Stimulated activated CD4-positive, alpha-beta T cell treated with anti-CD3 and anti-CD28 coated beads, Interleukin-12 subunit alpha, Interleukin-12 subunit beta, amount 100 ng/mL, for 4 hours (primary cell): ENCODE data around the gene RPS6KA2.

Source experiments
- DNase-seq: peaks from one replicate; pipeline ENCODE4 v3.0.0-alpha.2; 2020

Gene RPS6KA2

DNA sequence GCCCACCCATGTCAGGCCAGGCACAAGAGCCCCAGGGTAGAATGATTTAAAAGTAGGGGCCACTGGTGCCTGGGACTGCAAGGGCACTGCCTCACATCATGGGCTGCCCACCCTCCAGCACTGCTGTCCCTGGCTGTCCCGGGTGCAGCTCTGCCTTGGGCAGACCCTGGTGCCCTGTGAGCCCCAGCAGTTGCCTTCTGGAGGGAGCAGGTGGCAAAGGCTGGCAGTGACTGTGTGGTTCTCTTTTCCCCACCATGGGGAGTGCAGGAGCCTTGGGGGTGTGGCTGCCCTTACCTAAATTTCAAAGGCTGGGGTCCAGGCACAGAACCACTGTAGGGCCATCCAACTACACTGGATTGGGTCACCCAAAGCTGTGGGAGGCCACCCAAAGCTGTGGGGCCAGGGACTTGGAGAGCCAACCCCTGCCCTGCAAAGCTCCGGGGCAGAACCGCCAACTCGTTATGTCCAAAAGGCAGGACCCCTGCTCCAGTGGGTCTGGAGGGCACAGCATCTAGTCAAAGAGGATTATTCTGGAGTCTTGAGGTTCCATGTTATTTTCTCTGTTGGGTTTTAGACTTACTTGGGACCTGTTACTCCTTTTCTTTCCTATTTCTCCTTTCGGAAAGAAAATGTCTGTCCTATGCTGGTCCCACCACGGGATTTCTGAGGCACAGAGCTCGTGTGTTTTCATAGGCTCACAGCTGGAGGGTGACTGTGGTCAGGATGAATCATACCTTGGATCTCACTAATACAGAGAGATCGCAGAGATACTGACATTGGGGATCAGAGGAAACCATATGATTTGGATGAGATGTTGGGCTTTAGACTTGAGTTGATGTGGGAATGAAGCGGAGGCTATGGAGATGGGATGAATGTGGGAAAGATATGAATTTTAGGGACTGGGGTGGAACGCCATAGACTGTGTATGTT lies 105.9 kb downstream of the RPS6KA2 start:
- no peak for DNase-seq

DNA sequence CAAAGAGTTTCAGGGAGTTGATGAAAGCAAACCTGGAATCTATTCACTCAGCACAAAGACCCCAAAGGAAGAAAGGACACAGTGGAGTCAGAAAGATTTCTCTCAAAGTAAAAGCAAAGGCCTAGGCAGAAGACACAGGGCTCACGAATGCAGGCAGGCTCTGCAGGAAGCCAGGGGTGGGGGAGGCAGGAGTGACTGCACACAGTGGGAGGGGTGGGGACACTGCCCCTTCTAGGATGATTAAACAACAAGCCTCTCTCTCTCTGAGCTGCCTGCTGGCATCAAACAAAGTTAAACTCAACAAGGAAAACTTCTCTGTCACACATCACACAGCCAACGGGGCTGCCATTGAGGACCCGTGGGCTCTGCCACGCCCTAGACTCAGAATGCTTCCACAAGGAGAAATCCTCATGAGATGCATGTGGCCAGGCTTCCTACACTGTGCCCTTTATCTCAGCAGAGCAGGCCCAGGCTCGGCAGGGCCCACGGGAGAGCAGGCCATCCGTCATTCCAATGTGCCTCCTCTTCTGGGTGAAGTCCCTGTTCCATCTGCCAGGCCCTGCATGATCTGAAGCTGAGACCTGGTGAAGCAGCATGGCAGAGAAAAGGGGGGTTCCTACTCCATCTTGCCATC lies 110.7 kb downstream of the RPS6KA2 start:
- no peak for DNase-seq

DNA sequence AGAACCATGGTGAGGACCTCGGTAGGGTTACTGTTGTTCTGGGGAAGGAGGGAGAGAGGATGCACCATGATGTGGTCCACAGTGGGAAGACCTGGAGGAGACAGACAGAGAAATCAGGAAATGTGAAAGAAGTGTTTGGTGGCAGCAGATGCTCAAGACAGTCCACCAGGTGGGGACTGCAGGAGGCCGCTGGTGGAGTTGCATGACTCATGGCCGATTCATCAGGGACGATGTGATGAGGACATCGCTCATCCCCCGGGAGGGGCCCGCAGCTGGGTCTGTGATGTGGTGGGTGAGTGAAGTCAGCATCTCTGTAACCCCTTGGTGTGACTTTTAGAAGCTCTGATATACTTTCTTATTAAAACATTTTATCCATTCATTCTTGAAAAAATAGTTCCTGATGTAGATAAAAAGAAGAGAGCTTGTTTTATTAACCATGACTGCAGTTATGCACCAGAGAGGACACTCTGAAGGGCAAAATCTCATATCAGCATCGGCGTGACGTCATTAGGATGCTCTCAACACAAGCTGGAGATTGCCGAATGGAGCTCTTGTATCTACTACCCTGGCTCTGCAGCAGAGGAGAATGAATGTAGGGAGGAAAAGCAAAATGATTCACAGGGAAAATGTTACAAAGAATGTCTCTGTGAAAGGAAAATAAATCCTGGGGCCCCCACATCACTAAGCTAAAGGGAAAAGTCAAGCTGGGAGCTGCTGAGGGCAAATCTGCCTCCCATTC lies 111.8 kb downstream of the RPS6KA2 start:
- peak; percentile 34 for DNase-seq

DNA sequence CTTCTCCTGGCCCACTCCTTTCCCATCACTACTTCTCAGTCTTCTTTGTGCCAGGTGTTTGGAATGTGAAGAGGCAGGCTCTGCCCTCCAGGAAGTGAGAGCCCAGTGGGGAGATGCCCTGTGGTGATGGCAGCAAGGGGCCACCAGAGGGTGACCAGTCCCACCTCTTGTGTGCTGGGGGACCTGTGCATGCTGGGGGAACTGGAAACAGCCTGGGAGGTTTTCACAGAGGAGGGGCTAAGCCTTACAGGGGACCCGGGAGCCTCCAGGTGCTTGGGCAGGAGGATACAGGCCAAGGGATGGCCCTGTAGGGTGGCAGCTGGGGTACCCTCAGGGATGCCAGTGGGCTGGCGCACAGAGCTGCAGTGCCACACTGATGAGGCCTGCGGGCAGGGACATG lies 112.9 kb downstream of the RPS6KA2 start:
- DNase-seq = no peak

DNA sequence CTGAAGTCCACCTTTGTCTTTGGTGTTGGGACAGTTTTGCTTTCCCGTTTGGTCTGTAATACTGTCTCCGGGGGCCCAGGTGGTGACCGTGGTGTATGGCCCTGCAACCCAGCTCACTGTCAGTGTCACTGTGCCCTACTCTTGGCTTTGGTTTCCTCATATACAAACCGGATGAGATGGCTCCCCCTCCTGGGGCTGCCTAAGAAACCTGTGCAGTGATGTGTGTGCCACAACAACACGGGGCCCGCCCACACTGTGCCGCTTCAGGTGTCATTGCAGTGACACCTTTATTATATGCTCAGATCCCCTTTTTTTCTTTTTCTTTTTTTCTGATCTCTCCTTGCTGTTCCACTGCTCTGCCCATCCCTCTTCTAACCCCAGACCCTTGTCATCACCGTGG lies 114.5 kb downstream of the RPS6KA2 start:
- no peak for DNase-seq

DNA sequence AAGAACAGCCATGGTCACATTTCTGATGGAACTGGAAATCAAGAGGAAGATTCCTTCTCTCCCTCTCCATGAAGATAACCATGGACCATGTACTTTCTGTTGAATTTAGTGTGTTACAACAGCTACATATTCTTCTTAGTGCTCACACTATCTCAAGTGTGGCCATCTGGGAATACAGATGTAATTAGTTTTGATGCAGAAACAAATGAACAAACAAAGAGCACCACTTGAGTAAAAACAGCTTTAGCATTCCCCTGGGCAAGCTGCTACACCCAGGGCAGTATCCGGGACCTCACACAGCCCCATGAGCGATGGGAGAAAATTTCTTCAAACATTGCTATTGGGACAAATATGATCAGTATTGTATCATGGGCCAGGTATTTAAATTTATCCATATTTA lies 115.7 kb downstream of the RPS6KA2 start:
- DNase-seq = no peak

DNA sequence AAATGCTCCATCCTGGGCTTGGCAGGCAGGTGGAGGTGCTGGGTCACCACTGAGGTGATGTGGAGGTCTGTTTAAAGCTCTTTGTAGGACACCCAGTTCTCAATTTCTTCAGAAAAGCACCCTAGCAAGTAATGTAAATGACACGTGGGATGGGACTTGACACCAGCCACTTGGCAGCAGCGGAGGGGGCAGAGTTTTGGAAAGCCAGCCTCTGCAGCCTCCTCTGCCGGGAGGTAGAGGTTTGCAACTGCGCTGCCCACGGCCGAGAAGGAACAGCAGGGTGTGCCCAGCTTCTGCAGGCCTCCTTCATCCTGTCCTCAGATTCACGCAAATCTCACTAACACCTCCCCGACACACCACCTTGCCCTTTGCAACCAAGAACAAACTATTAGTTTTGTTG lies 117.9 kb downstream of the RPS6KA2 start:
- no peak for DNase-seq

DNA sequence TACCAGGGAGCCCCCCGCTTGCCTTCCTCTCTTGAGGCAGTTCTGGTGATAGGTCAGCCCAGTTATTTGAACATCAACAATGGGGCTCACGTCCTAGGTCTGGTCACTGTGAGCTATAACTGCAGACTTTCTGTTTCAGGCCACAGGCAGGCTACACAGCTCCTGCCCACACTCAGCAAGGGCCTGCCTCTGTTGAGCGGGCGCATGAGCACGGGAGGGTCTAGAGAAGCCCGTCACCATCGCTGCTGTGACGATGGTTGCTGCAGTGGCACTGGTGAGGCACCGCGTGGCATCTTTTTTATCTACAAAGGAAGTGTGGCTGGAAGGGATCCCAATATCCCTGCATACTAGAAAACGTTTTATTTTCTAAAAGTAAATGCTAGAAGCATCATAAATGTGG lies 118.3 kb downstream of the RPS6KA2 start:
- no peak for DNase-seq

DNA sequence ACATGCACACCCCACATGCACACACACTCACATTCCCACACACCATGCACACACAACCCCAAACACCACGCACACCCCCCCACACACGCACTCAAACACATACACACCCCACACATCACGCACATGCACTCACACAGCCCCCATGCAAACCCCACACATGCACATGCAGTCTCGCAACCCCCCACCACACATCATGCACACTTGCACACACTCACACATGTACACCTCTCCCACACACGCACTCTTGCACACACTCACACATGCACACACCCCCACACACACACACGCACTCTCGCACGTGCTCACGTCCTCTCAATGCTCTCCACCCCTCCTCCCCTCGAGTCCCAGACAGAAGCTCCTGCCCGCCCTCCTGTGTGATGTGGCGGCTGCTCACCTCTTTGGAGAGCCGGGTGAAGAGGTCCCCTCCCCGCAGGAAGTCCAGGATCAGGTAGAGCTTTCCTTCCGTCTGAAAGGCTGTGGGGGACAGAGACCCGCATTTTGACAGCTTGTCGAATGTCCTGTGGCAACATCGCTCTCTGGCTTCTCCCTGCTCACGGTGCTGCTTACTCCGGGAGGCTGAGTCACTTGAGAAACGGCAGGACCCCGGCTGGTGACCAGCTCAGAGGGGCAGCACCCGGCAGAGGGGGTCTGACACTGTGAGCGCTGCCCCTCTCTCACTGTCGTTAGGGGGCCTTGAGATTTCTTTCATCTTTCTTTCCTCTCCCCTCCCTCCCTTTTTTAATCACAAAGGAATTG lies 119.1 kb downstream of the RPS6KA2 start:
- no peak for DNase-seq

DNA sequence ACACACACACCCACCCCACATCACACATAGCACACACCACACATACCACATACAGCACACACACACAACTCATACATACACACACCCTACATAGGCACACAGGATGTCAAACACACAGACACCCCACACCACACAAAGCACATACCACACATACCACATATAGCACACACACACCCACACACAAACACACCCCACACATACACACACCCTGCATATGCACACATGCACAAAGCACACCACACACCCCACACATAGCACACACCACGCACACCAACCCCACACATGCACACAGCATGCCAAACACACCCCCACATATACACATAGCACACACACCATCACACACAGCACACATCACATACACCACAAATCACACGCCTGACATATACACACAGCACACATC lies 119.7 kb downstream of the RPS6KA2 start:
- DNase-seq = no peak

DNA sequence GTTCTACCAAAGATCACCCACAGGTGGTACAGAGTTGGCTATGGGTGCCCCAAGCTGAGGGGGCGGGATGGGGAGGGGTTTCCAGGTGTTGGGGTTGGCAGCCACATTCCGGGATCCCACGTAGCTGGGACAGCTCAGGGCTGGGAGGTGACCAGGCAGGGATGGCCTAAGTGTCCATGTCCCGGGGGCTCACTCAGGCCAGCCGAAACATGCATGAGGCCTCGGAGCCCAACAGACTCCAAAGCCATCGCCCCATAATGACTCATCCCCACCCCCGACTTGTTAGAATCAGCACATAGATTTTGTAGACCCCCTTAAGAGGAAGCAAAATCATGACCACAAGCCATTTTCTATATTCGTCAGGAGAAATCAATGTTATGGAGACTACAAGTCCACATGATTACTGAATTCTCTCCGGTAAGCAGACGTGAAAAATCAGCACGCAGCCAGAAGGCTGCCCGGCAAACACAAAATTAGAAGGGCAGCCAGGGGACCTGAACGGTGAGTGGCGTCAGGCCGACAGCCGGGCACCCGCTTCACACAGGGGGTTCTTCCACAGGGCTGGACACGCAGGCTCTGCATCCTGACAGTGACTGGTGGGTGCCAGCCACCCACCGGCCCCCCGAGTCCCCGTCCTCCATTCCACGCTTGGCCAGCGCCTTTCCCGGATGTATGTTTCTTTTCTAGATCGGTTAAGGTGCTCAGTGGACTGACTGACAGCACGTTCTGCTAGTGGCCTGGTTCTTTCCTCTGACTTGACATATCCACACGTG lies 121.7 kb downstream of the RPS6KA2 start:
- DNase-seq = no peak

DNA sequence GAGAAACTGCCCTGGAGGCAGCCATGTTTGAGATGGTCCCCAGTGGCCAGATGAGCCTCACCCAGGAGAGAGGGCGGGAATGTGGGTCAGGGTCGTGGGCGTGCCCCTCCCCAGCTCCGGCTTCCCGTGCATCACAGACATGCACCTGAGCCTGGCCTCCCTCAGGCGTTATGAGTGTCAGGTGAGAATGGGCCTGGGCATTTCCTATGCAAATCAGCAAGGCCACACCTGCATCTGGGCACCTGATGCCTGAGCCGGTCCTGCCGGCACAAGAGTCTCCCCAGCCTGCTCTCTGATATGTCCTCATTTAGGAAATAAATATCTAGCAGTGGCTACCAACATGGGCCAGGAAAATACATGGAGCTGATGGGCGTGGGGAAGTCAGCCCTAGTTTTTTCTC lies 123.0 kb downstream of the RPS6KA2 start:
- DNase-seq = no peak

DNA sequence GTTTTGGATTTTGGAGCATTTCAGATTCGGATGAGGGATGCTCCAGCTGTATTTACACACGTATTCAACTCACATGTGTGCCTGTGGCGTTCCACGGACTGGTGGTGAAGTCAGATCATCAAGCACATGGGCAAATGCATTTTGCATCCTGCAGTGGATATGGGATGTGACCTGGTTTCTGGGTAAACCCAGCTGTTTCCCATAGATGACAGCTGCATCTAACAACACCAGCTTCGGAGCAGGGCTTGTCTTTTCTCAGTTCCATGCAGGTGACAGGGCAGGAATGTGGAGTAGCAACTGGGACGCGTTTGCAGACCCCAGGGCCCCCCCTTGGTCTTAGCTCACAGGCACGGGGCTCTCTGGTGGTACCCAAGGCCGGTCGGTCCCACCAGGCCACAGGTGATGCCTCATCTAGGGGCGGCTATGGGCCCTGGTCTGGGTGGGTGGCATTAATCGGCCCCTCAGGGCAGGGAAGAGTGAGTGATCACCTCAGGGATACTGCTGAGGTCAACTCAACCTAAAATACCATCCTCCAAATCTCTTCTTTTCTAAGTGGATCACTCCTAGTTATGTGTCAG lies 123.8 kb downstream of the RPS6KA2 start:
- DNase-seq = no peak

DNA sequence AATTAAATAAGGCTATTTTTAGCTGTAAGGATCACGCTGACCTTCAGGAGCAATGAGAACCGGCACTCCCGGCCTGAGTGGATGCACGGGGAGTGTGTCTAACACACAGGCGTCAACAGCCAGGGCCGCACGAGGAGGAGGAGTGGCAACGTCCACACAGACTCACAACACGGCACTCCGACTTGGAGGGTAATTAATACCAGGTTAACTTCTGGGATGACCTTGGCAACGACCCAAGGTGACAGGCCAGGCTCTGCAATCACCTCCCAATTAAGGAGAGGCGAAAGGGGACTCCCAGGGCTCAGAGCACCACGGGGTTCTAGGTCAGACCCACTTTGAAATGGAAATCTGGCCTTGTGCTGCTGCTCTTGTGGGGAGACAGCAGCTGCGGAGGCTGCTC lies 124.6 kb downstream of the RPS6KA2 start:
- no peak for DNase-seq

DNA sequence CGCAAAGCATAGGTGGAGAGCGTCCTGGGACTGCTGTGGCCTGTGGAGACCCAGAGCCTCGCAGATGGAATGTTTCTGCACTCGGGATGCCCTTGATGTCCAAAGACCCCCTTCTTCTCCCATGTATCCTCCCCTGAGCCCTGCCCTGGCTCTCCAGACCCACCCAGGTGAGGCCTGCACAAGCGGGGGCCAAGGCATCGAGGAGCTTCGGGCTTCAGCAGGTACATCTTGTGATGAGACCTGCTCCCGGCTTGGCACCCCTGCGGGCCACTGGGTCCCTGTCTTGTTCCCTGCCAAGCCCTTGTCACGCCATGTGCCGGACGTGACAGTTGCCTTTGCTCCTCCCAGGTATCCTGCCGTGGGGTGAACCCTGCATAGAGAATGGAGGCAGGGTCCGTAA lies 125.8 kb downstream of the RPS6KA2 start:
- no peak for DNase-seq

DNA sequence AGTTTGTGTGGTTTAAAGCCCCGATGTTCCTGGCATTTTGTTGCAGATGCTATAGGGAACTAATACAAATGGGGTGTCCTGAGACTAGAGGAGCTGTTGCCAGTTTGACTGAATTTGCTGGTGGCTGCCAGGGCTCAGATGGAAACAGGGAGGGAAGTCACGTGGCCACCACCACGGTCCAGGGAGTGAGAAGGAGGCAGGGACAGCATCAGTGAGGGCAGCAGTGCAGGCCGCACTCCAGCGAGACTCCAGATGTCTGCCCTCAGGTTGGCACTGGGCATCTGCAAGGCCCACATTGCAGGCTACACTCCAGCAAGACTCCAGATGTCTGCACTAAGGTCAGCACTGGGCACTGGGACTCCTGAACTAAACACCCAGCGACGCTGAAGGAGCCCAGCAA lies 126.8 kb downstream of the RPS6KA2 start:
- no peak for DNase-seq

DNA sequence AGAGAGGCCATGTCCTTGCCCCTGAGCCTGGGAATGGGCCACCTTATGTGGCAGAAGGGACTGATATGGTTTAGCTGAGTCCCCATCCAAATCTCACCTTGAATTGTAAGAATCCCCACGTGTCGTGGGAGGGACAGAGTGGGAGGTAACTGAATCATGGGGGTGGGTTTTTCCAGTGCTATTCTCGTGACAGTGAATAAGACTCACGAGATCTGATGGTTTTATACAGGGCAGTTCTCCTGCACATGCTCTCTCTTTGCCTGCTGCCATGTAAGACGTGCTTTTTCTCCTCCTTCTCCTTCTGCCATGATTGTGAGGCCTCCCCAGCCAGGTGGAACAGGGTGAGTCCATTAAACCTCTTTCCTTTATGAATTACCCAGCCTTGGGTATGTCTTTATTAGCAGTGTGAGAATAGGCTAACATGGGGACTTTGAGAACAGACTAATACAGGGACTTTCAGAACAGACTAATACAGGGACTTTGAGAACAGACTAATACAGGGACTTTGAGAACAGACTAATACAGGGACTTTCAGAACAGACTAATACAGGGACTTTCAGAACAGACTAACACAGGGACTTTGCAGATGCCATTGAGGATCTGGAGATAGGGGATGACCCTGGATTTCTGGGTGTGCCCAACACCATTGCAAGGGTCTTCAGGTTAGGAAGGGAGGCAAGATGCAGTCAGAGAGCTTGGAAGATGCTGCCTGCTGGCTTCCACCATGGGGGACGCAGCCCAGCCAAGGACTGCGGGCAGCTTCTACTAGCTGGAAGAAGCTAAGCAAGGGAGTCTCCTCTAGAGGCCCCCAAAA lies 127.5 kb downstream of the RPS6KA2 start:
- no peak for DNase-seq

DNA sequence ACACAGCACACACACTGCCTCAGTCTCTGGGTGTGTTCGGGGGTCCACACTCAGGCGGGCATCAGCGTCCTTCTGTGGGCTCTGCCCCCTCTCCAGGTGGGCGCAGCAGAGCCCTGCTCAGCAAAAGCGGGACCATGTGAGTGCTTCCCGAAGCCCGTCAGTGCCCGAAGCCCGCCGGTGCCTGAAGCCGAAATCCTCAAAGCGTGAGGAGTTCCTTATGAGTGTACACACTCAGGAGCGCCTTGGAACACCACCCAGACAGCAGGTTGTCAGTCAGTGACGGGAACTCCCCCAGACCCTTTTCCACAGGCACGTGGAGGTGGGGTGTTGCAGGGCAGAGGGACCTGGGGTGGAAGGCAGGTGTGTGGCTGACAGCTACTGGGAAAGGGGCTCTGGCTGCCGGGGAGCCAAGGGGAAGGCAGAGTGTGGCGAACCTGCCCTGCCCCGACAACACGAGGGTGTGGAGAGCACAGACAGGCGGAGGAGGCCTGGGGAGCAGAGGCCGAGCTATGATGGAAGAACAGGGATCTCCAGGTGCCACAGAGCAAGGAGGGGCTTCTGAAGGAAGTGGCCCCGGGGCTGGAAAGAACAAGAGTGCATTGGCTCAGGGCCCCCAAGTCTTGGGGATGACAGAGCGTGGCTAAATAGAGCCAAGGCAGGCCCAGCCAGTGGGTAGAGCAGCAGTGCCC lies 128.2 kb downstream of the RPS6KA2 start:
- no peak for DNase-seq

DNA sequence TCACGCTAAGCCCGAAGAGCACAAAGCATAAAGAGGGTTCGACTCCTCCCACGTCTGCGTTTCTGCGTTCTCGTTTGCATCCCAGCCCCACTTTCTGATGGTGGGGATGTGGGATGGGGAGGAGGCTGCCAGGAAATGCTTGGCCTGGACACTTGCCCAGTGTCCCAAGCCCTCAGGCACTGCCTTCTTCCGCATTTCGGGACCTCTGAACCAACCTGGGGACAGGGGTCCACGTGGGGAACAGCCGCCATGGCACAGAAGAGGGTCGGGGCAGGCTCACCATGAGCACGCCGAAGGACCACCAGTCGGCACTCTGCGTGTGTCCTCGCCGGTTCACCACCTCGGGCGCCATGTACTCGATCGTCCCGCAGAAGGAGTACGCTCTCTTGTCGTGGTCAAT lies 128.8 kb downstream of the RPS6KA2 start:
- no peak for DNase-seq
